Tibial artery (tissue), 4 donors: ENCODE measurements around the gene AWAT2.

ENCODE experiments used
- DNase-seq, 2 donors: peaks; one replicate each; pipeline ENCODE4 v3.0.0-alpha.2; 2019
- H3K27ac ChIP-seq, 2 donors: fragments of 200-600 bp; sonication (generic) in 1 of 2; 1 replicate in 1 of 2; 2 replicates in 1 of 2; pipeline ENCODE4 v1.5.1; 2018 to 2019; ENCODE audit warnings: mild to moderate bottlenecking in 1 of 2
- H3K27me3 ChIP-seq, 2 donors: fragments of 200-600 bp; sonication (generic) in 1 of 2; one replicate each; pipeline versions ENCODE4 v1.5.1 to v1.6.0; 2016 to 2019
- H3K36me3 ChIP-seq, 3 donors: fragments of 200-600 bp; sonication (generic) in 2 of 3; one replicate each; pipeline ENCODE4 v1.5.1; 2016 to 2019; ENCODE audit warnings: mild to moderate bottlenecking in 2 of 3
- H3K4me1 ChIP-seq, 4 donors: fragments of 200-600 bp; sonication (generic) in 2 of 4; 1 replicate in 3 of 4; 2 replicates in 1 of 4; pipeline ENCODE4 v1.5.1; 2016 to 2019
- H3K4me3 ChIP-seq, 2 donors: fragments of 200-600 bp; sonication (generic) in 1 of 2; 1 replicate in 1 of 2; 2 replicates in 1 of 2; pipeline ENCODE4 v1.5.1; 2018 to 2019; ENCODE audit warnings: mild to moderate bottlenecking in 2 of 2
- H3K9me3 ChIP-seq, 3 donors: fragments of 200-600 bp; sonication (generic) in 1 of 3; one replicate each; pipeline ENCODE4 v1.5.1; 2016 to 2019
- CTCF ChIP-seq, 2 experiments: fragments of 200-600 bp in 1 of 2; fragments of 450-650 bp in 1 of 2; IDR thresholded peaks; one replicate each; pipeline ENCODE4 v1.5.1; 2017 to 2019; ENCODE audit warnings: antibody characterized with exemption in 2 of 2, mild to moderate bottlenecking in 1 of 2, moderate library complexity in 1 of 2
- intact Hi-C: fragments of 100-400 bp; cut with DNase I; formaldehyde crosslinking; loops from one replicate; pipeline ENCODE4 v1.15.0; 2023; ENCODE audit warnings: low total_unique reads

AWAT2 gene

GRCh38 chrX:70049925-70050324 lies at the start of gene AWAT2:
TSS of gene AWAT2 (minus strand) at chrX:70049938. CDS start at chrX:70049932, 6 bp downstream.
- TF ChIP-seq CTCF (IDR thresholded peaks at IDR 0.05) = no peak
- no peaks in the 10 kb centered on the region for H3K27me3 ChIP-seq
- peaks cover 0 to 4% (median 0%) of the 10 kb centered on the region in 3 donors for H3K9me3 ChIP-seq
- H3K36me3 ChIP-seq = no peaks in the 10 kb centered on the region
- H3K4me3 ChIP-seq = no peak within 1 kb of the TSS
- H3K4me1 ChIP-seq = no peaks in the 10 kb centered on the region
- no peak for DNase-seq
- intact Hi-C loops = no loop called here
- H3K27ac ChIP-seq = no peak within 1 kb of the TSS

GRCh38 chrX:70096052-70096451 lies 46.3 kb upstream of the AWAT2 start:
- TF ChIP-seq CTCF (IDR thresholded peaks at IDR 0.05) = no peak
- no peaks in the 10 kb centered on the region for H3K9me3 ChIP-seq
- H3K36me3 ChIP-seq = no peaks in the 10 kb centered on the region
- no peaks in the 10 kb centered on the region for H3K4me1 ChIP-seq
- intact Hi-C loops = no loop called here
- H3K27ac ChIP-seq = no peak overlapping the region
- no peak overlapping the region for H3K4me3 ChIP-seq
- no peak for DNase-seq
- H3K27me3 ChIP-seq = no peaks in the 10 kb centered on the region

GRCh38 chrX:70092247-70092646 lies 42.5 kb upstream of the AWAT2 start:
- no peak for DNase-seq
- intact Hi-C loops = no loop called here
- no peak overlapping the region for H3K27ac ChIP-seq
- no peak overlapping the region for H3K4me3 ChIP-seq
- TF ChIP-seq CTCF (IDR thresholded peaks at IDR 0.05) = no peak
- H3K27me3 ChIP-seq = no peaks in the 10 kb centered on the region
- no peaks in the 10 kb centered on the region for H3K4me1 ChIP-seq
- H3K9me3 ChIP-seq = no peaks in the 10 kb centered on the region
- H3K36me3 ChIP-seq = no peaks in the 10 kb centered on the region

GRCh38 chrX:70089604-70090297 lies 40.0 kb upstream of the AWAT2 start:
- H3K4me1 ChIP-seq = no peaks in the 10 kb centered on the region
- H3K27ac ChIP-seq = no peak overlapping the region
- no peak overlapping the region for H3K4me3 ChIP-seq
- H3K9me3 ChIP-seq = no peaks in the 10 kb centered on the region
- H3K36me3 ChIP-seq = no peaks in the 10 kb centered on the region
- no peaks in the 10 kb centered on the region for H3K27me3 ChIP-seq
- intact Hi-C loops = no loop called here
- TF ChIP-seq CTCF (IDR thresholded peaks at IDR 0.05) = no peak
- DNase-seq = no peak

GRCh38 chrX:70088751-70089150 lies 39.0 kb upstream of the AWAT2 start:
- intact Hi-C loops = no loop called here
- no peak overlapping the region for H3K4me3 ChIP-seq
- TF ChIP-seq CTCF (IDR thresholded peaks at IDR 0.05) = no peak
- no peaks in the 10 kb centered on the region for H3K36me3 ChIP-seq
- DNase-seq = no peak
- H3K27me3 ChIP-seq = no peaks in the 10 kb centered on the region
- no peaks in the 10 kb centered on the region for H3K9me3 ChIP-seq
- no peak overlapping the region for H3K27ac ChIP-seq
- H3K4me1 ChIP-seq = no peaks in the 10 kb centered on the region
